SJSA1 (cell line): ENCODE measurements around the gene LDHD. TPM values are rescaled to one million over a fixed set of nuclear protein-coding genes. Genes with fewer than 3 reads are reported as not detected.
"Not testable (repeated sequence)": the region's sequence is repeated elsewhere in the genome, so short reads cannot be mapped to it uniquely, and the experiment has no call there.

Experiments used
- DNase-seq, 2 experiments: peaks; one replicate each; pipeline ENCODE4 v3.0.0-alpha.2; 2015 to 2020; ENCODE audit warnings: low spot score in 2 of 2, low read depth in 1 of 2
- H3K27ac ChIP-seq: fragments of 250-450 bp; sonication (Bioruptor Pico); 2 replicates; pipeline ENCODE4 v1.5.1; 2020; ENCODE audit warnings: mild to moderate bottlenecking, moderate library complexity
- H3K27me3 ChIP-seq: fragments of 250-450 bp; sonication (Bioruptor Pico); replicated peaks from 2 replicates; pipeline ENCODE4 v1.5.1; 2020; ENCODE audit warnings: mild to moderate bottlenecking, moderate library complexity
- H3K36me3 ChIP-seq: fragments of 250-450 bp; sonication (Bioruptor Pico); 2 replicates; pipeline ENCODE4 v1.5.1; 2020; ENCODE audit warnings: mild to moderate bottlenecking
- H3K4me1 ChIP-seq: fragments of 250-450 bp; sonication (Bioruptor Pico); replicated peaks from 2 replicates; pipeline ENCODE4 v1.6.1; 2021; ENCODE audit warnings: mild to moderate bottlenecking
- H3K4me3 ChIP-seq: fragments of 250-450 bp; sonication (Bioruptor Pico); 2 replicates; pipeline ENCODE4 v1.5.1; 2020; ENCODE audit warnings: mild to moderate bottlenecking
- H3K9me3 ChIP-seq: fragments of 250-450 bp; sonication (Bioruptor Pico); replicated peaks from 2 replicates; pipeline ENCODE4 v1.5.1; 2020; ENCODE audit warnings: mild to moderate bottlenecking
- total RNA-seq: library from RNA; depleted of rRNA; stranded (reverse); fragments of >200 nt; shearing (Covaris generic); gene quantifications from 2 replicates; pipeline ENCODE4 v1.2.3, GENCODE V29; 2014; rRNA removed

Gene LDHD
- 0.06 and 0.24 TPM in 2 replicates for total RNA-seq

GRCh38 chr16:75116081-75116910 is at the start of gene LDHD:
LDHD (minus strand) TSS chr16:75116780; CDS start chr16:75116720, 60 bp downstream.
- Histone ChIP-seq H3K4me3 (no peak within 1 kb of the TSS), H3K9me3 (peaks cover 2% of the 10 kb centered on the region; the same call in 1 of the 2 replicates), H3K27ac (no peak within 1 kb of the TSS), H3K4me1 (peaks cover 6% of the 10 kb centered on the region), H3K27me3 (no peaks in the 10 kb centered on the region), H3K36me3 (no peaks in the 10 kb centered on the region)
- DNase-seq = no peak

DNA sequence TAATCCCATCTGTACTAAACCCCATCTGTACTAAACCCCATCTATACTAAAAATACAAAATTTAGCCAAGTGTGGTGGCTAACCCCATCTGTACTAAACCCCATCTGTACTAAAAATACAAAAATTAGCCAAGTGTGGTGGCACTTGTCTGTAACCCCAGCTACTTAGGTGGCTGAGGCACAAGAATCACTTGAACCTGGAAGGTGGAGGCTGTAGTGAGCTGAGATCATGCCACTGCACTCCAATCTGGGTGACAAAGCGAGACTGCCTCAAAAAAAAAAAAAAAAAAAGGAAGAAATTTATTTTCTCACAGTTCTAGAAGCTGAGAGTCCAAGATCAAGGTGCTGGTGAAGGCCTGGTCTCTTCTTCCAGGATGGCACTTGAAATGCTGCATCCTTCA is 43.8 kb upstream of the LDHD start:
- peaks cover 17% of the 10 kb centered on the region for H3K36me3 ChIP-seq
- H3K27ac ChIP-seq = no peak overlapping the region
- H3K4me1 ChIP-seq = no peaks in the 10 kb centered on the region
- H3K27me3 ChIP-seq = no peaks in the 10 kb centered on the region
- DNase-seq = no peak
- H3K9me3 ChIP-seq = no peaks in the 10 kb centered on the region
- H3K4me3 ChIP-seq = no peak overlapping the region

DNA sequence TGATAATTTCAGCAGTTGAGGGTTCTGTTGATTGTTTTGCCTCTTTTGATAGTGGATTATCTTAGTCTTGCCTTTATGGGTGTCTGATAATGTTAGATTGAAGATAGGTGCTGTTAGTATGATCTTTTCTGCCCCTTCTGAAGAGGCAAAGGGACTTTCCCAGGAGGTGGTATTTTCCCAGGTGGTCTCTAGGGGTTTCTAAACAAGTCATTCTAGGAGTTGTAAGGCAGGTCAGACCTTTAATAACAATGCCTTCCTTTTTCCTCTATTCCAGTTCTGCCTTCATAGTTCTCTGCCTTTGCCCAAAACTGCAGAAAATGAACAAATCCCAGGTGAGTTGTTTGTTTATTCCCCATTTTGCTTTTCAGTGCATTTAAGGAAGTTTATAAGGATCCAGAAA is 36.1 kb upstream of the LDHD start:
- no peaks in the 10 kb centered on the region for H3K27me3 ChIP-seq
- no peak for DNase-seq
- peaks cover 4% of the 10 kb centered on the region for H3K4me1 ChIP-seq
- H3K27ac ChIP-seq = no peak overlapping the region
- H3K9me3 ChIP-seq = peaks cover 7% of the 10 kb centered on the region
- peaks cover 27% of the 10 kb centered on the region for H3K36me3 ChIP-seq
- H3K4me3 ChIP-seq = no peak overlapping the region

DNA sequence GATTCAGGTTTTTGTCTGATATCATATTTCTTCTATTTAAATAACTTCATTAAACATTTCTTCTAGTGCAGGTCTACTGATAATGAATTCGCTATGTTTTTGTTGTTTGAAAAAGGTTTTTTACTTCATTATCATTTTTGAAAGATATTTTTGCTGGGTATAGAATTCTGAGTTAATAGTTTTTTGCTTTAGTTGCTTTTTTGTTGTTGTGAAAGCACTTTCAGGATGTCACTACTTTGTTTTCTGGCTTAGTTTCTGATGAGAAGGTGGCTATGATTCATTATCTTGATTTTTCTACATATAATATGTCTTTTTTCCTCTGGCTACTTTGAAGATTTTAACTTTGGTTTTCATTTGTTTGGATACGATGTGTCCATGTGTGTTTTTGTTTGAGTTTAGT is 35.2 kb upstream of the LDHD start:
- H3K4me1 ChIP-seq = peaks cover 4% of the 10 kb centered on the region
- H3K27ac ChIP-seq = no peak overlapping the region
- H3K36me3 ChIP-seq = peaks cover 26% of the 10 kb centered on the region
- no peak overlapping the region for H3K4me3 ChIP-seq
- peaks cover 7% of the 10 kb centered on the region for H3K9me3 ChIP-seq
- DNase-seq = no peak
- H3K27me3 ChIP-seq = no peaks in the 10 kb centered on the region

GRCh38 chr16:75148311-75149195 is 32.0 kb upstream of the LDHD start, which contains the start of gene ZFP1:
ZFP1 (plus strand) TSS chr16:75148524; CDS start chr16:75152952, 4,428 bp downstream.
- Histone ChIP-seq H3K27me3 (no peaks in the 10 kb centered on the region), H3K9me3 (peaks cover 7% of the 10 kb centered on the region), H3K4me3 (peak within 1 kb of the TSS; percentile 93), H3K4me1 (peaks cover 10% of the 10 kb centered on the region), H3K36me3 (peaks cover 13% of the 10 kb centered on the region), H3K27ac (peak within 1 kb of the TSS; percentile 68)
- DNase-seq = peak; percentile 95 to 96

DNA sequence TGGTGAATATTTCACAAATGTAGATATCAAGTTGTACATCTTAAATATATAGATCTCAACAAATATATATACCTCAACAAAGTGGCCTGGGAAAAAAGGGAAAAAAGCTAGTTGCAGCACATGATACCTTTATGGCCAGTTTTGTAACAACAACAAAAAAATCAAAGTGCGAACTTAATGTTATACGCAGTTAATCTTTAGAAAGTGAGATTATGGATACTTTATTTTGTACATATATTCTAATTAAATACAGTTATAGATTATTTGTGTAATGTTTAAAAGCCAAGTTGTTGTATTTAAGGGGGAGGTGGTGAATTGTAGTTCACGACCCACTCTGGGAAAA is 31.4 kb upstream of the LDHD start:
- H3K4me3 ChIP-seq = peak overlapping the region; percentile 93

DNA sequence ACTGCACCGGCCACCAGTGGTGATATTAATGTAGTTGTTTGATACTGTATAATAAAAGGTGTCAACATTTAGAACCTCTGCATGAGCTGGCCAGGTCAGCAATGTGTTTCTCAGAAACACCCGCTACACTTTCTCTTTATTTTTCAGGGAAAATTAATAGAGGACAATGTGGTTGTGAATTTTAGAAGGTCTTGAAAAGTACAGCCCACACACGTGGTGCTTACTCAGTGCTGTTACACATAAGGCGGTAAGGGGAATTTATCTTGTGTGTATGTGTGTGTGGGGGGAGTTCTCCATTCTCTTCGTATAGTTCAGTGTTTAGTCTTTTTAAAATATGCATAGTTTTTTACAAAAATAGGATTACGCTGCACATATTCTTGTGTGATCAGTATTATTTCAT is 27.4 kb upstream of the LDHD start:
- H3K9me3 ChIP-seq = no peaks in the 10 kb centered on the region
- no peaks in the 10 kb centered on the region for H3K27me3 ChIP-seq
- peak in 1 of 2 experiments; percentile 50 for DNase-seq

More for the DNA sequence above, 31.4 kb upstream of the LDHD start:
- Histone ChIP-seq H3K9me3 (peaks cover 7% of the 10 kb centered on the region), H3K4me1 (peaks cover 11% of the 10 kb centered on the region), H3K27ac (no peak overlapping the region), H3K36me3 (peaks cover 7% of the 10 kb centered on the region), H3K27me3 (no peaks in the 10 kb centered on the region)
- DNase-seq = no peak

DNA sequence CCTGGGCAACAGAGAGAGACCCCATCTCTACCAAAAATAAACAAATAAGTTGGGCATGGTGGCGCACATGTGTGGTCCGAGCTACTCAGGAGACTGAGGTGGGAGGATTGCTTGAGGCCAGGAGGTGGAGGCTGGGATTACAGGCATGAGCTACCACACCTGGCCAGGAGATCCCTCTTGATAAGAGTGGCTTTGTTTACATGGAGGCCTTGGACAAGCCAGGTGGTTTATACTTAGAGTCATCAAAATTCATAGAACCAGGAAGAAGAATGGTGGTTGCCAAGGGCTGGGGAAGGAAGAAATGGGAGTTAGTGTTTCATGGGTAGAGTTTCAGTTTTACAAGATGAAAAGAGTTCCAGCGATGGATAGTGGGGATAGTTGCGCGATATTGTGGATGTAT is 22.9 kb upstream of the LDHD start:
- no peaks in the 10 kb centered on the region for H3K27me3 ChIP-seq
- no peaks in the 10 kb centered on the region for H3K36me3 ChIP-seq
- H3K9me3 ChIP-seq = no peaks in the 10 kb centered on the region
- no peak overlapping the region for H3K27ac ChIP-seq
- H3K4me1 ChIP-seq = peaks cover 19% of the 10 kb centered on the region
- no peak overlapping the region for H3K4me3 ChIP-seq
- DNase-seq = no peak

More for the DNA sequence above, 27.4 kb upstream of the LDHD start:
- Histone ChIP-seq H3K4me3 (no peak overlapping the region), H3K4me1 (peaks cover 12% of the 10 kb centered on the region), H3K27ac (no peak overlapping the region), H3K36me3 (peaks cover 3% of the 10 kb centered on the region)

DNA sequence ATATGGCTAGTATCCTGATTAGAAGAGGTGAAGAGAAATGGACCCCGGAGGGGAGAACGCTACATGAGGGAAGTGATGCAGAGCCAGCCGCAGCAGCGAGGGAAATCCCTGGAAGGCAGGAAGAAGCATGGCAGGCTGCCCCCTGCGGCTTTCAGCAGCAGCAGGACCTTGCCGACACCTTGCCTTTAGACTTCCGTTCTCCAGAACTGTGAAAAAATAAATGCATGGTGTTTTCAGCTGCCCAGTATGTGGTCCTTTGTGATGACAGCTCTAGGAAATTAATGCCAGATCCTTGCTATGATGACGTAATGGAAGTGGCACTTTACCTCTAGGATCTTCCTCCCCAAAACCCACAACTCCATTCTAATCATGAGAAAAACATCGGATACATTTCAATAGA is 22.1 kb upstream of the LDHD start:
- peak; percentile 50 to 54 for DNase-seq
- Histone ChIP-seq H3K36me3 (no peaks in the 10 kb centered on the region), H3K27me3 (no peaks in the 10 kb centered on the region), H3K4me3 (no peak overlapping the region), H3K9me3 (no peaks in the 10 kb centered on the region), H3K4me1 (peaks cover 14% of the 10 kb centered on the region), H3K27ac (no peak overlapping the region)

GRCh38 chr16:75138233-75138632 is 21.7 kb upstream of the LDHD start:
- no peaks in the 10 kb centered on the region for H3K36me3 ChIP-seq
- no peaks in the 10 kb centered on the region for H3K9me3 ChIP-seq
- H3K27ac ChIP-seq = no peak overlapping the region
- H3K4me1 ChIP-seq = peaks cover 12% of the 10 kb centered on the region; the same call in 1 of the 2 replicates
- no peak for DNase-seq
- H3K4me3 ChIP-seq = no peak overlapping the region
- H3K27me3 ChIP-seq = no peaks in the 10 kb centered on the region

GRCh38 chr16:75131081-75131480 is 14.5 kb upstream of the LDHD start:
- no peak for DNase-seq
- Histone ChIP-seq H3K9me3 (0 out of 2 replicates have a peak, but pooled peaks cover 4% of the 10 kb centered on the region), H3K36me3 (no peaks in the 10 kb centered on the region), H3K4me3 (no peak overlapping the region), H3K4me1 (no peaks in the 10 kb centered on the region), H3K27me3 (no peaks in the 10 kb centered on the region), H3K27ac (no peak overlapping the region)

DNA sequence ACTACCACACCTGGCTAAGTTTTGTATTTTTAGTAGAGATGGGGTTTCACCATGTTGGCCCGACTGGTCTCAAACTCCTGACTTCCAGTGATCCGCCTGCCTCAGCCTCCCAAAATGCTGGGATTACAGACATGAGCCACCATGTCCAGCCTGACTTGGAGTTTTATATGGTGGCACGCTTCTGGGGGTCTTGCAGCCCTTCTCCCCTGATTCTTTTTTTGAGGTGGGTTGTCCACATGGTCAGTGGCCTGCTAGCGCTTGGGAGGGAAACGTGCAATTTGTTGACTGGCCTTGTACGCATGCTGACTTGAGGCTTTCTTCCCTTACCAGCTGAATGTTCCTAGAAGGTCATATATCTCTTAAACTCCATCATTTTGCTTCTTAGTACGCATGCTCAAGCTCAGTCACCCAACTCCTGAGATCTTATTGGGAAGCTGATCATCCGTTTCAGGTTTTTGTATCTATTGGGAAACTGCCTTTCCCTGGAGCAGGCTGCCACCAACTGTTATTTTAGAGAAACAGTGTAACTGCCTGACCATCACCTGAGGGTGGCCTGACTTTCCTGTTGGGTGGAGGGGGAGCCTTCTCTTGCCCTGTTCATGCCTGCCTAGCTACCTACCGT is 13.7 kb upstream of the LDHD start:
- H3K4me1 ChIP-seq = no peaks in the 10 kb centered on the region
- no peak overlapping the region for H3K4me3 ChIP-seq
- H3K36me3 ChIP-seq = no peaks in the 10 kb centered on the region
- no peak for DNase-seq
- H3K27me3 ChIP-seq = no peaks in the 10 kb centered on the region
- H3K27ac ChIP-seq = no peak overlapping the region
- H3K9me3 ChIP-seq = 0 out of 2 replicates have a peak, but pooled peaks cover 4% of the 10 kb centered on the region

- not testable (repeated sequence) for H3K9me3 ChIP-seq, H3K4me1 ChIP-seq, H3K4me3 ChIP-seq, H3K36me3 ChIP-seq, H3K27me3 ChIP-seq, H3K27ac ChIP-seq
- peak in 1 of 2 experiments; percentile 45 for DNase-seq
Measured at GRCh38 chr16:75129421-75130149, 13.0 kb upstream of the LDHD start.
